ENCODE results near the gene COL19A1. TPM values are rescaled to one million over a fixed set of nuclear protein-coding genes. Genes with fewer than 3 reads are reported as not detected.

Gene COL19A1
- not detected in 5 replicates for total RNA-seq (2022; extraction: Qiagen RNA extraction)

GRCh38 chr6:69866351-69866769 lies at the start of gene COL19A1:
Gene COL19A1 (plus strand): TSS chr6:69866556. CDS start chr6:69879568, 13,012 bp downstream.

Other genes with a start within 250 kb of the COL19A1 start
- gene LMBRD1, start 69.5 kb upstream of the COL19A1 start, total RNA-seq (2022; extraction: Qiagen RNA extraction) = 10.1 to 13.4 TPM (median 11.0 TPM) in 5 replicates